HG02642 (cell line): Measurements from ENCODE around the gene MOXD1.

Experiments
- ATAC-seq: cut with Tn5 transposase; IDR thresholded peaks from one replicate; pipeline ENCODE4 v1.9.1; 2021; ENCODE audit warnings: mild to moderate bottlenecking; ENCODE audit not compliant: unreplicated experiment, poor library complexity

Gene MOXD1

GRCh38 chr6:132401618-132402285 lies 477 bp upstream of the MOXD1 start:
- ATAC-seq, result no peak

- ATAC-seq, result no peak
Measured at GRCh38 chr6:132400555-132400882, 756 bp downstream of the MOXD1 start.

DNA sequence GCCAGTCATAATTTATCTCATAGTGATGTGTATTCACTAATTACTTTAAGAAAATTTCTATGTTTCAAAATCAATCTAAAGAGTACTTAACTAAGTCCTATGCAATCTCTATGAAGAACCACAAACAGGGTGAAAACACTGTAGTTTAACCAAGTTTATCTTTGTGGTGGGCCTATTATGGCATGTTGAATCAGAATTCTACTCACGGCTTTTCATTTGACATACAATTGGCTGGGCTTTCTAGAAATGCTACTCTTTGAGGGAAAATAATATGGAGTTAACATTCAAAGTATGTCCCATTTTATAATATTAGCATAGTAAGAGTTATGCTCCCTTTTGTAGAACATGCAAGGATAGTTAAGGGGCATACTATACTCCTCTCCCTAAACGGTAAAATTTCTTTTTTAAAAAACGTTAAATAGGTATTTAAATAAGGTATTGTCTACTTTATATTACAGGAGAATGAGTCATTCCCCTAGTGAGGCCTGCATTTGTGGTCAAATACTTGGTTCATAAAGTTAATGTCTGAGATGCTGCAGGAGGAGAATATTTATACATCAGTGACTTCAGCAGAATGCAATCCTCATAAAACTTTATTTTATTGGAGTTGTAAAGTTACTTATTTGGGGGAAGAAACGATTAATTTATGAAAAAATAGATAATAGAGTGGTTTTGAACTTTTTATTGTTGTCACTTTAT lies 1.8 kb downstream of the MOXD1 start:
- ATAC-seq, result no peak

DNA sequence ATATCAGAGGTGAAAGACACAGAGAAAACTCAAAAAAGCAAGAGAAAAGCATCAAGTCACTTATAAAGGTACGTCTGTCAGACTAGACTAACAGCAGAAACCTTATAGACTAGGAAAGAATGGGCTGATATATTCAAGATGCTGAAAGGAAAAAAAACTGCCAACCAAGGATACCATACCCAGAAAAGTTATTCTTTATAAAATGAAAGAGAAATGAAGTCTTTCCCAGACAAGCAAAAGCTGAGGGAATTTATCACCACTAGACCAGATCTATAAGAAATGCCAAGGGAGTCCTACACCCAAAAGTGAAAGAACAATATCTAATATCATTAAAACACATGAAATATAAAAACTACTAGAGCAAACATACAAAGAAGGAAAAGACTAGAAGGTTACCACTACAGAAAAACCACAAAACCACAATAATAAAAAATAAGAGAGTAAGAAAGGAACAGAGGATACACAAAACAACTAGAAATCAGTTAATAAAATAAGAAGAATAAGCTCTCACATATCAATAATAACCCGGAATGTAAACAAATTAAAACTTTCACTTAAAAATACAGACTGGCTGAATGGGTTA lies 6.2 kb downstream of the MOXD1 start:
- no peak for ATAC-seq

- no peak for ATAC-seq
Measured at GRCh38 chr6:132392792-132393191, 8.5 kb downstream of the MOXD1 start.

- ATAC-seq, result no peak
Measured at GRCh38 chr6:132392270-132392646, 9.0 kb downstream of the MOXD1 start.

DNA sequence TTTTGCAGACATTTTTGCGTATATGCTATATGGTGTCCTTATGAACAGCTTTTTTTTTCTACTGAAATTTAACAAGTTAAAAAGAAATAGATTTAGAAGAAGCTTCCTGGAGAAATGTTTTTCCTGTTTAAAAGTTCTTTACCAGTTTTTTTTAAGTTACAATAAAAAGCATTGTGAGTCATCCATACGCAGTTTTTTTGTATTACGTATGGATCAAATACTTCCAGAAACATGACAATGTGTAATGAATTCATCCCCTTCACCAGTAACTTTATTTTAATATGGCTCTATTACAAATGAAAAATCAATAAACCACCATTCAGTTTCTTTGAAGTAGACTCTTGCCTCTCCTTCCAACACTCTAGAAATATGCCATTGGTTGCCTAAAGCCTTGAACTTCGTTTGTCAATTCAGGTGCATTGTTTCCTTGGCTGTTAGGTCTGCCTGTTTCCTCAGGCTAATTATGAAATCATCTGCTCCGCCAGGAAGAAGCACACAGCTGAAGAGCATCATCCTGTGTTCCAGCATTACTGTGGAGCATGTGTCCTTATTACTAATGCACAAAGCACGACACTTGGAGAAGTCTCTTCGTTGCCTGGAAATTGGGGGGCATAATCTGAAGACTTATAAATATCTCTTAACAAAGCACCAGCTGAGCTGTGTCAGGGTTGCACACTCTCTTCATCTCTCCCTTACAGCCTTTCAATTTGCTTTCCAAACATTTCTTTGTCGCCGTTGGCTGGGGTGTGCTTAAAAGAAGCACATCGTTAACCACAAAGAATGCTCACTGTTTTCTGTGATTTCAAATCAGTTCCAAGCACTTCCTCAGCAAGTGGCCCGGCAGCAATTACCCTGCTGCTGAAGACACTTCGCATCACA lies 9.6 kb downstream of the MOXD1 start:
- ATAC-seq, result no peak

- ATAC-seq, result no peak
Measured at GRCh38 chr6:132390451-132390850, 10.8 kb downstream of the MOXD1 start.

DNA sequence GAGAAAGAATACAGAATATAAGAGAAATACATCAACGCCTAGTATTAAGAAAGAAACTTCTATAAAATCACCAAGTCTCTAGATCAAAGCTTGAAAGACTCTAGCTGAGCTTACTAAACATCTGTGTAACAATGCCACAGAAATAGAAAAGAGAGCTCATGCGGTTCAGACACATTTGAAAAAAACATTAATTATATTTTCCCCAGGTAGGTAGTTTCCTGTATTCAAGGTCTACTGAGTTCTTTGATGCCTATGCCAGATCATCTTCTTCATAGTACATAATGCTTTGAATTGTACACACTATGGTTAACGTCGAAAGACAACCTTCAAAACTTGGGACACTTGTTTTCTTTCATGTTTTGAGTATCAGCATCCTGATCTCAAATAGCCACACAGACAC lies 11.3 kb downstream of the MOXD1 start:
- no peak for ATAC-seq

DNA sequence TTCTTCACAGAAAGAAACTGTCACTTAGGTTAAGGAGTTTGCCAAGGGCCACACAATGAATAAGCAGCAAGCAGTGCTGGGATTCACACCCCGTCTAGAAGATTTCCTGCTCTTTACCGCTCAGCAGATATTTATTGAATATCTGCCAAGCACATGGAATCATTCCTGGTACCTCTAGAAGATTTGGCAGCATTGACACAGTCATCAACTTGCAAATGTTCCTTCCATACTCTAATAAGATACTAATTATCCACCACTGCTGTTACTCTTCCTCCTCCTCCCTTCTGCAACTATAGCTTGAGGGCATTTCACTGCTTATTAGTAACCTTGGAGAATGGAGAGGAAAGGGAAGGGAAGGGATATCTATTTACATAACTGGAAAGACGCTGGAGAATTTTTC lies 13.0 kb downstream of the MOXD1 start:
- no peak for ATAC-seq

DNA sequence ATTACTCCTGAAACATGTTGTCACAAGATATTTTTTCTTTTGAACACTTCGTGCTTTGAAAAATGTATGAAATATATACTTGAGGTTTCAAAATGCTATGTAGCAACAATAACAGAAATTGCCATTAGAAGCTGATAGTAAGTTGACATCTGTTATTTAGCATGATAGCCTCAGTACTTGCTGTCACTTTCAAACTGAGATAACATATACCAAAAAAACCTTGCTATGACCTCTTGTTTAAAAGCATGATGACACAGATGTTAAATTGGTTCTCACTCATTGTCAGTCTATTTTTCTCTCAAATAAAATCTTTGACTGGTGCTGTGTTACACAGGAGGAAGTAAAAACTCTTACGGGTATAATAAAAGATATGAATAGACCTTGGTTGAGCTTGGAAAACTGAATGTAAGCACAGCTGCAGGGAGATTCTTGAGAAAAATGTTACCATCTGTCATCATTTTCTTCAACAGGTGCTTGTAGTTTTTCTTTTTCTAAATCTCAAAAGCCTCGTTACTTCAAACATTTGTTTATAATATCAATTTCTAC lies 18.6 kb downstream of the MOXD1 start:
- no peak for ATAC-seq

DNA sequence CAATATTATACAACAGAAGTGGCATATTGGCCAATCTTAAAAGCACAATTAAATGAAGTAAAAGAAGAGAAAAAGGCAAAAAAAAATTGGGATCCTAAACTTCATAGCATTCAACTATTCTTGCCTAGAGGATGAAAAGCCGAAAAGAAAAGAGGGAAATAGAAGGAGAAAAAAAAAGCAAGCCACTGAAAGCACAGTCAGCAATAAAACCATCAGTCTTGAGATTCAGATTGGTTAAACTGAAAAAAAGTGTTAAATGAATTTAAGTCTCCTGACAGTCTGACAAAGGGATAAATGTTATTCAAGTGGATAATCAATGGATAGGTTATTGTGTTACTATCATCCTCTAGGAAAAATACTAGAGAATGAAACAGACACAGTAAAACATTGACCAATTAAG lies 19.9 kb downstream of the MOXD1 start:
- no peak for ATAC-seq

DNA sequence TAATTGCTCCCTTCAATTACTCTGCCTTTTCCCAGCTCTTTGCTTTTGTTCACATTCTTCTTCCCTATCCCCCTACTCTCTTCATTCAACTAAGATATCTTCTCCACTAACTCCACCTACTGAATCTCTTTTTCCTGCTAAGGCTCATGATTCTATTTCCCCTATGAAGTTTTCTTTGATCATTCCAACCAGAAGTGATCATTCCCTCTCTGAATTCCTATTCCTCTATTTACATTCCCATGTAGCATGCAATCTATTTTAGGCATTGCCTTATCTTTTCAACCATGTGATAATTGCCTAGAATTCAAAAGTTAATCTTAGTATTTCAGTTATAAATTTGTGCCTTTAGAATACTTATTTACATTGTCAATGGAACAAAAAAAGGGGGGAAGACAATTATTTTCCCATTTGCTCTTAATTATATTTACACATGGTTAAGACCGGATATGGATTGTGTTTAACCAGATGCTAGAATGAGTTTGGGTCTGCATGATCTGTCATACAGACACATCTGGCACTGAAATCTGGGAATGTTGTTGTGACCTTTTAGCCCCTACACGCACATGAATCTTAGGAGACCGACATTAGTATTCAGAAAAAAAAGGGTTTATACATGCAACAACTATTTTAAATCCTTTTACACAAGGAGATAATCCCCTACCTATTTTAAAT lies 20.8 kb downstream of the MOXD1 start:
- no peak for ATAC-seq

DNA sequence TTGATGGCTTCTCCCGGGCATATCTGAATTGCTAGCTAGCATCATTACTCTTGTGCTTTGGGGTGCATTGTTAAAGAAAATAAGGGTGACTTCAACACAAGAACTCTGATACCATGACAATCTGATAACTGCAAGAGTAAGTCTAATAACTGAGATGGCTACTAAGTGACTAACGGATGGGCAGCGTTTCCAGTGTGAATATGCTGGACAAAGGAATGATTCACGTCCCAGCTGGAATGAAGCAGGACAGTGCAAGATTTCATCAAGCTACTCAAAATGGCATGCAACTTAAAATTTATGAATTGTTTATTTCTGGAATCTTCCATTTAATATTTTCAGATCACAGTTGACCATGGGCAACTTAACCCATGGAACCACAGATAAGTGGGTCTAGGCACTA lies 31.7 kb downstream of the MOXD1 start:
- no peak for ATAC-seq

DNA sequence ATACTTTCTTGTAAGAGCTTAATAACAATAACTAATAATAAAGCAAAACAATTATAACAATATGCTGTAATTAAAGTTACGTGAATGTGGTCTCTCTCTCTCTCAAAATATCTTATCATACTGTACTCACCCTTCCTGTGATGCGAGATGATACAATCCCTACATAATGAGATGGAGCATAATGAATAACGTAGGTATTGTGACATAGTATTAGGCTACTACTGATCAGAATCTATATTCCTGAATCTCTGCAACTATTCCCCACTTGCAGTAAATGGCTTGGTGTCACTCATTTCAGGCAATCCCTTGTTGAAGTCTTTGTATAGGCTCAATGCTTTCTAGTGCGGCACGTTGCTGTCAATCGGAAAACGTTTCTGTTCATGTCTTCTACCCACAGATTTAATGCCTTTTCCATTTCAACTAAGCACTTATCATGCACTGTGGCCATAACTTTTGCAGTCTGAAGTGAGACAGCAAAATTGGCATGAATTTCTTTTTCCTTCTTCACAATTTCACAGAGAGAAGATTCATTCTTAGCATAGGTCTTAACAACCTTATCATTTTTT lies 32.3 kb downstream of the MOXD1 start:
- ATAC-seq, result no peak

DNA sequence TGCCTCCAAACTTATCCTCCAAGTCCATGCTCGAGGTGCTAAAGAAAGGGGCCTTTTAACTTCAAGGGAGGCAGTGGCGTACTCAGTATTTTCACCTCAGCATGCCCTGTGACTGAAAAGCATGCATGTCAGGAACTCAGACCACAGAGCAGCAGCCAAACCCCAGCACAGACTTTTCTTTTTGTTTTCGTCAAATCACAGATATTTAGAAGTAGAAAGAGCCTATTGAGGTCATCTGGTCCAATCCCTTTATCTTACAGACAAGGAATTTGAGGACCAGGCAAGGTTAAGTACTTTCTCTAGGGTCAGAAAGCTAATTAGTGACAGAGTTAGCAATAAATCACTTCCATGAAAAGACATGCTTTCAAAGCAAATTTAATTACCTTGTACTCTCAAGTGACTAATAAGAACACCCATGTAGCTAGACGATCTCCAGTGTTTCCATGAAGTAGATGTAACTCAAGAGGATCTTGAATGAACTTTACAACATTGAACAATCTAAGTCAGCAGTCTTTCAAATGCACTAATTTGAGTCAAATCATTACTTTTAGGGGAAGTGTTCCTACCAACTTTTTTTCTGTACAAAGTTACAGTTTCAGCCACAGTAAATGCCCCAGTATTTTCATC lies 35.9 kb downstream of the MOXD1 start:
- peak; percentile 96 for ATAC-seq

DNA sequence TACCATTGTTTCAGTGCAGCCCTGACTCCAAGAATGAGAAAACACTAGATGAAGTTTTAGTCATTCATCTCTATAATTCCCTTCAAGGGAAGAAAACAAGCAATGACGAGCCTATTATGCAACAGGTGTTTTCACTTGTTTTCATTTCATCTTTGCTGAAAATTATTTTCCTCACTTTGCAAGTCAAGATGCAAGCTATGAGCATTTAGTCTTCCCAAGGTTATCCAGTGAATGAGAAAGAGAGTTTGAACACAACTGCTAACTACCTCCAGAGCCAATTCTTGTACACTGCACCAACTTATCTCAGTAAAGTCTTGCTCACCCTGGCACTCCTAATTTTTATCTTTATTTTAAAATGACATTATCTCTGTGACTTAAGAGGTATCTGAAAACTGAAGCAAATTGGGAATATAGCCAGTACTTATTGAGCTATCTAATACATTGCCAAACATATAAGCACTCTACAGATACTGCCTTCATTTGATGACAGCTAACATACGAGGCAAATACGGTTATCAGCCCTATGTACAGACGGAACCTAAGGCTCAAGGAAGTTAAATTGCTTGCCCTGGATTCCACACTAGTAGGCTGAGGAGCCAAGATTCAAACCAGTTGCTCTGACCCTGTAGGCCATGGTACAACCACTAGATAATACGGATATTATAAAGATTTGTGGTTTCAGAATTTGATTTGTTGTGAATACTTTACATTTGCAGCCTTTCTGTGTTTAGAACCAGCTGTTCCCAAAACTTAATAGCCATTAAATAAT lies 36.8 kb downstream of the MOXD1 start:
- ATAC-seq, result no peak

GRCh38 chr6:132362442-132363185 lies 38.7 kb downstream of the MOXD1 start:
- ATAC-seq, result no peak
